NCI-H526 treated with DMSO at 0.1 percent for 48 hours (cell line): ENCODE measurements around the gene ZNF778.

Source experiments
- DNase-seq: peaks from one replicate; lab custom pipeline; 2025; lab: John Stamatoyannopoulos, UW

Gene ZNF778

DNA sequence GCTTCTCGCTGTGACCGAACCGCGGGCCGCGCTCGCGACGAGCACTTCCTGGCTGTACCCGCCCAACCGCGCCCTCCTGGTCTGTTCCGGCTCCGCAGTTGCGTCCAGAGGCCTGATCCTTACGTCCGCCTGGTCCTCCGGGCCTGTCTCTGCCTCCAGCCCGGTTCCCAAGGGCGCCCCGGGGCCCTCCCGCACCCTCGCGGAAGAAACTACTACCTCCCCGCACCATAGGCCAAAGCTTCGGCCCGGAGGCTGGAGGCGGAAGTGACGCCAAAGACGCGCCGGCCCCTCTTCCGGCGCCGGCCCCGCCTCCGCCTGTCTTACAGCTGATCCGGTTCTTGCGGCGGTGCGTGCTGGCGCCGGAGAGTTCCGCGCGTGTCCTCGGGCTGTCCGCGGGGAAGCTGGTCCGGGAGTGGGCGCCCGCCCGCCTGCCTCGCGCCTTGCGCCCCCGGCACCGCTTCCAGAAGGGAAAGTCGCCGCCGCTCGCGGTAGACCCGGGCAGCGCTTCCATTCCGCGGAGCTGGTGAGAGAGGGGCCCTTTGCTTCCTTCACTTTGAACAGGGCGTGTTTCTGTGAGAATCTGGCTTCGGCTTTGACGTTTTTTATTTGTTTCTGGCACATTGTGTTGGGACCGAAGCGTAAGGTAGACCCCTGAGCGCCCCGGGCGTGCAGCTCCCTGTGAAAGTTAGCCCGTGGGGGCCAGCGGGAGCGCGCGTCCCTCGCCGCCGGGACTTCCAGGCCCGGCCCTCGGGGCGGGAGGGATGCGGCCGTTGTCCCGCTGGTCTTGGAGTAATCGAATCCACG lies at the start of gene ZNF778:
Gene ZNF778 (plus strand): TSS at position 316 of the 804 bp plus-strand sequence. CDS start 3,425 bp downstream, outside the sequence.
- DNase-seq, result peak; percentile 25

DNA sequence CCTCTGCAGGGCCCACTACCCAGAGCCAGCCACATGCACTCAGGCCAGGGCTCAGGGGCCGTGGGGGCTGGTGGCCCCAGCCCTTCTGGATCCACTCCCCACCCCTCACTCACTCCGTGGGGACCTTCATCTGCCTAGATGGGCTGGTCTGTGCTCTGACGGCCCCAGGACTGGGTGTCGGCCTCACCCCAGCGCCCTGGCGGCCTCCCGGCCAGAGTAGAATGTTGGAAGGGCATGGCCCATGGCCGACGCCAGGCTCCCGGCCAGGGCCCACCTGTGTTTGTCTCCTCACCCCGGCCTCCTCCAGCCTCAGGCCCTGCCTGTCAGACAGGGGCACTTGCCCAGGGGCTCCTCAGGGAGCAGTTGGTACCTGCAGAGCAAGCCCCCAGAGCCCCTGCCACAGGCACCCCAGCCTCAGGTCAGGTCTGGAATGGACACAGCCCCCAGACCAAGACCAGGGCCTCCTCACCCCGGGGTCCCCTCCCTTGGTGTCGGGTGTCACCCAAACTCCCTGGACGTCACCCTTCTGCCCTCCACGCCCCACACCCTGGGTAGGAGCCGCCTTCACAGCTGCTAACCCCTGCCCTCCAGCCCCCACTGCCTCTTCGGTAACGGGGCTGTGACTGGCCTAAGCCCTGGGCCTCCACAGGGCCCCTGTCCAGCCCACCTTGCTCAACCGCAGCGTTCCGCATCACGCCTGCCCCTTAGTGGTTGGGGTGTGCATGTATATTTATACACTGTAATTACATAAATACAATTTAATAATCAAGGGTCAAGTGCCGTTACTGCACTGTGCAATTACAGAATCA lies 48.9 kb upstream of the ZNF778 start:
- no peak for DNase-seq

DNA sequence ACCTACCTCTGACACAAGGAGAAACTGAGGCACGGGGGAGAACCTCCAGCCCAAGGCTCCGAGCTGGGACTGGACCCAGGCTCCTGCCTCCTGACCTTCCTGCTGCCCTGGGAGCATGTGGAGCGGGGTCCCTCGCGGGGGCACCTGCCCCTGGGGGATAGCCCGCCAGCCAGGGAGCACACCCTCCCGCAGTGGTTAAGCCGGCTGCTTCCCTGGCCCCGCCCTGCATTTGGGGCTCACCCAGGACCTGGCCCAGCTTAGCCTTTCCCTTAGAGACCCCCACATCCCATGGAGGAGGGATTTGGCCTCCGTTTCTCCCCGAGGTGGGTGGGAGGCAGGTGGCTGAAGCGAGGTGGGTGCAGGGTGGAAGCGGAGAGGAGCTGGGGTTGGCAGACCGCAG lies 47.7 kb upstream of the ZNF778 start:
- no peak for DNase-seq

DNA sequence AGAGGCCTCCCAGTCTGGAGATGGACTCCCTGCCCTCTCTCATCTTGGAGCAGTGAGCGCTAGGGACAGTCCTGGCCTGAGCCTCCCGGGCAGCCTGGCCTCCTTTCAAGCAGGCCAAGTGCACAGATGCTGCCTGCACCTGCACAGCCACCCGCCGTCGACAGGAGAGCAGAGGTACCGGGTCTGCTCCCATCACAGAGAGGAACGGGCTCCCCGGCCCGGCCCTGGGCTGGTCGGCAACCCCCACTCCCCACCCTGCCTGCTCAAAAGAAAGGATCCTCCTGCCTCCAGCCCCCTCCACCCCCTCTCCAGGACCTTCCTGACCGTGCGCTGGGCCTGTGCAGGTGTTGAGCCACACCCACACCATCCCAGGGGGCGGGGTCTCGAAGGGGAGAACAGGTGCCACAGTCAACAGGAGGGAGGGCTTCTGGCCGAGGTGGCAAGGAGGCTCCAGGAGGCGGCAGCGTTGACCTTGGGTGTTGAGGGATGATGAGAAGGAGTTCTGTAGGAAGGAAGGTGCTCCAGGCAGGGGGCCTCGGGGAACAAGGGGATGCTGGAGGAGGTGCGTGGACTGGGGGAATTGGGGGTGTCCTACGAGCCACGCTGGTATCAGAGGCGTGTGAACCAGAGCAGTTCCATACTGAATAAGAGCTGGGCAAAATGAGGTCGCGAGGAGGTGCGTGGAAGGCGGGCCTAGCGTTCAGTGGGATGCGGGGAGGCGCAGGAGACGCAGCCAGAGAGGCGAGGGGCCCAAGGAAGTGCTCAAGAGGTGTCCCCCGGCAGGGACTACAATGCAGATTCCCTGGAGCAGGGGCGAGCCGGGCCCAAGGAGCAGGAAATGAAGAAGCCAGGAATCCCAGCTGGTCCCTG lies 46.9 kb upstream of the ZNF778 start:
- peak; percentile 50 for DNase-seq

DNA sequence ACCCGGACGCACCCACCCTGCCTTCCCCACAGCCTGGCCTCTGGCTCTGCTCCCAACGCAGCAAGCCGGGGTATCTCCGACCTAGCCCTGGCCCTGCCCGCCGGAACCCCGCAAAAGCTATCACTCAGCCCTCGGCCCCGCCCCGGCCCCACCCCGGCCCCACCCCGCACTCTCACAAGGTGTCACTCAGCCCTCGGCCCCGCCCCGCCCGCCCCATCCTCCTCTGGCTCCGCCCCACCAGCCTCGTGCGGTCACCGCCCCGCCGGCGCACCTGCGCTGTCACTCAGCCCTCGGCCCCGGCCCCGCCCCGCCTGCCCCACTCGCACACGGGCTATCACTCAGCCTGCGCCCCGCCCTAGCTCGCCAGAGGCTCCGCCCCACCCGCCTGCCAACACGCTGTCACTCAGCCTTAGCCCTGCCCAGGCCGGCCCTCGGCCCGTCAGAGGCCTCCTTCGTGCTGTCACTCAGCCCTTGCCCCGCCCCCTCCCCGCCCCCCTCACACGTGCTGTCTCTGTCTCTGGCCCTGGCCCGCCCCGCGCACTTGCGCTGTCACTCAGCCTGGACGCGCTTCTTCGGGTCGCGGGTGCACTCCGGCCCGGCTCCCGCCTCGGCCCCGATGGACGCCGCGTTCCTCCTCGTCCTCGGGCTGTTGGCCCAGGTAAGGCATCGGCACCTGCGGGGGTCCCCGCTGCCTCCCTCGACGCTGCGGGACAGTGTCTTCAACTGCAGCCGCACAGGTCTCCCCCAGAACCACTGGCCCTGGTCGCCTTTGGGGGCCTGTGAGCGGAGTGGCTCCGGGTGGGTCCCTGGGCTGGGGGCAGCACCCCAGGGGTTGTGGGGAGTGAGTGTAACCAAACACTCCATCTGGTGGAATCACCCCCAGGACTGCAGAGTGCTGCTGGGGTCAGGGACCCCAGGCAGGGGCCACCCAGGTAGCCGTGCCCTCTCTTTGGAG lies 46.0 kb upstream of the ZNF778 start, which contains the start of gene CDH15:
Gene CDH15 (plus strand): TSS at position 533 of the 955 bp plus-strand sequence. CDS start 84 bp downstream, at position 617.
- DNase-seq, result peak; percentile 84

DNA sequence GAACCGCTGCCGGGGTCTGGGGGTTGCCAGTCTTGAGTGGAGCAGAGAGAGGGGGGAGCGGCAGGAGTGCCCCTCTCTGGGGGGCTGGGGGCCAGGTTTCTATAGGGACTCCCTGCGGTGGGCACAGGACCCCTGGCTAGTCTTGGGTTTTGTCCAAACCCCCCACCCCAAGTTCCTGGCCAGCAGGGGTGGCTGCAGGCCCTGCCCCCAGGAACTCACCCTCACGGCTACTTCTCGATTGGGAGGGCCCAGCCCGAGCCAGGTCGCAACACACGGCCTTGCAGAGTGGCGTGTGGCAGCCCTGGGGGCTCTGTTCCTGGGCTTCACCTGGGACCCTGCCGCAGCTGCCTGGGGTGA lies 45.4 kb upstream of the ZNF778 start:
- DNase-seq, result no peak

DNA sequence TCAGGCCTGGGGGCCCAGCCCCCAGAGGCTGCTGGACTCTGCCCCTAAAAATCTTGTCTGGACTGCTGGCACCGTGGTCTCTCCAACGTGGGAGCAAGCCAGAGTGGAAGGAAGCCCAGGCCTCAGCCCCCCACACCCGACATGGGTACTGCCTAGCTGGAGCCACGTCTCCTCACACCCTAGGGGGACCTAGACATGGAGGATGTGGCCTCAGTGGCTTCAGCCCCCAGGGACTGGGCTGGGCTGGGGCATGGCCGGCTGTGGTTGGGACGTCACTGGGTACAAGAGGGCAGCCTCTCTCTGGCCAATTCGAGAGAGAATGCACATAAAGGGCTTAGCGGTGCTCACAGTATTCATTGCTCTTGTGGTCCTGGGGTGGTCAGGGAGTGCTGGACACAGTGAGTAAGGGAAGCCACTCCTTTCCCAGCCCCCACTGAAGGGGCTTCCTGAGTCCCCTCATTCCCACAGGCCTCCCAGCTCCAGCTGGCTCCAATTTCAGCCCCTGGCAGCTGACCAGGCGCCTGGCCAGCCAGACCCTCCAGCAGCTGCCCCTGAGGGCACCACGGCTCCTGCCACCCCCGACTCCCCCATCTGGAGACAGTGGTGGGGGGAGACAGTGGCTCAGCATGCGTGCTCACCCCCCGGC lies 44.9 kb upstream of the ZNF778 start:
- DNase-seq, result no peak

DNA sequence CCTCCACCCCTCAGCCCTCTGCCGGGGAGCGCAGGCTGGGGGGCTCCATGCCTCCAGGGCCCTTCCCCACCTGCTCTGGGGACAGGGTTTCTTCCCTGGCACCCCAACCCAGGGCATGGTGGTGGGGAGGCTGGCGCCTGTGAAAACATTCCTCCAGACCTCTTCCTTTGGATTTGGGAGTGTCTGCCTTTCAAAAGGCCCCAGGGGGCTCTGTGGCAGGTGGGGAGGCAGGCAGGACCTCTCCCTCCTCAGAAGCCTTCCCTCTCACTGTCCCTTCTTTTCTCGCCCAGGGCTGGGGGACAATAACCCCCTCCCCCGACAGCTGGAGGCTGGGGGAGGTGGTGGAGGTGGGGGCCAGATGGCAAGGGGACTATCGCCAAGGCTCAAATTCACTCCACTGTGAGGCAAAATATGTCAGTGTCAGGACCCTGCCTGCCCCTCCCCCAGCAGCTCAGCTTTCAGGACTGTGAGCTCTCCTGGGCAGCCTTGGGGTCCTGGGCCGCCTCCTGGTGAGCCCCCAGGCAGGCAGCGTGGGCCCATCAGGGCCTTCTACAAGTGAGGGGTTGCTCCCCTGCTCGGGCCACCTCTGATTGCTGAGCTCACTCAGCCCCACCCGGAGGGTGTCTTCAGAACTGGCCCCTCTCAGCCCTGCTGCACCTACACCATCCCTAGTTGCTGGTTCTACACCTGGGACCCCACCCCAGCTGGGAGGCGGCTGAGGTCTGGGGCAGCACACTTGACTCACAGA lies 44.2 kb upstream of the ZNF778 start:
- DNase-seq, result no peak

DNA sequence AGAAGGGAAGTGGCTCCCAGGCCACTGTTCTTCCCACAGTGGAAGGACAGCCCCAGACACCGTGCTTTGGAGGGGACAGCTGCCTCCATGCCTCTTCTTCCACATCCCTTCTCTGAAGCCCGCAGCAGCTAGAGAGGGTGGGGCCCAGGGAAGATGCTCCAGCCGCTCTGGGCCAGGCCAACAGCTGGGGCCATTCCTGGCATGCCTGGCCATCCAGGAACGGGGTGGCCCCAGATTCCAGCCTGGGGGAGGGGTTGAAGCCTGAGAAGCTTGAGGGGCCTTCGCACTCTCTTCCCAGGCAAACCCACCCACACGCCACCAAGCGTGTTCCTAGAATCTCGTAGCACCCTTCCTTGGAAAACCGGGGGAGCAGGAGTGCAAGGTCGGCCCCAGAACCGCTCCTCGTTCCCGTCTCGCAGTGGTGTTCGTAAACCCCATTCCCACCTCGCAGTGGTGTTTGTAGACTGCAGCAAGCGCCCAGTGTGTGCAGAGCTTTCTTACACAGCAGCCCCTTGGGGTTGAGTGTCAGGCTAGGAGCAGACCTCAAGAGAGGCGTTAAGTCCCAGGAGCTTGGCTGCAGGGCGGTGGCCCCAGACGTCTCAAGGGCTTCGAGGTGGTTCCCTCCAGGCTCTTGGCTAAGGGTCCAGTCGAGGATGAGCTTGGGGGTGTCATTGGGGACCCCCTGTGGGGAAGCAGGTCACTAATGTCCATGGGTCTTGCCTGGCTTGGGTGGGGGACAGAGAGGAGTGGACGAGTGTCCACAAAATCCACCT lies 43.3 kb upstream of the ZNF778 start:
- DNase-seq, result no peak

DNA sequence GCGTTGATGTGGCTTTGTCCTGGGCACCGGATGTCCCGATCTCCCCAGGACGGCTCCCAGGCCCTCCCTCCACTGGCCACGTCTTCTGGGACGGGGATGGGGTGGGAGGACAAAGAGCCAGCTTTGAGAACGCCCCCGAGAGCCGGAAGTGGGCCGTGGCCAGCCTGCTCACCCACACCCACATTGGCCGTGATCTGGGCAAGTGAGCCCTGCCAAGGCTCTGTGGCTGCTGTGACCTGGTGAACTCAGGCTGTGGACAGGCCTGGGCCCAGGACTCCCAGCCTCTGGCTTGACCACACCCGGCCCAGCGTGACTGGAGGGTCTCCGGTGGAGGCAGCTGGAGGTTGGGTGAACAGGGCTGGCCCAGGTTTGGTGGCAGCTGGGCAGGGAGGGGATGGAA lies 42.6 kb upstream of the ZNF778 start:
- DNase-seq, result no peak

DNA sequence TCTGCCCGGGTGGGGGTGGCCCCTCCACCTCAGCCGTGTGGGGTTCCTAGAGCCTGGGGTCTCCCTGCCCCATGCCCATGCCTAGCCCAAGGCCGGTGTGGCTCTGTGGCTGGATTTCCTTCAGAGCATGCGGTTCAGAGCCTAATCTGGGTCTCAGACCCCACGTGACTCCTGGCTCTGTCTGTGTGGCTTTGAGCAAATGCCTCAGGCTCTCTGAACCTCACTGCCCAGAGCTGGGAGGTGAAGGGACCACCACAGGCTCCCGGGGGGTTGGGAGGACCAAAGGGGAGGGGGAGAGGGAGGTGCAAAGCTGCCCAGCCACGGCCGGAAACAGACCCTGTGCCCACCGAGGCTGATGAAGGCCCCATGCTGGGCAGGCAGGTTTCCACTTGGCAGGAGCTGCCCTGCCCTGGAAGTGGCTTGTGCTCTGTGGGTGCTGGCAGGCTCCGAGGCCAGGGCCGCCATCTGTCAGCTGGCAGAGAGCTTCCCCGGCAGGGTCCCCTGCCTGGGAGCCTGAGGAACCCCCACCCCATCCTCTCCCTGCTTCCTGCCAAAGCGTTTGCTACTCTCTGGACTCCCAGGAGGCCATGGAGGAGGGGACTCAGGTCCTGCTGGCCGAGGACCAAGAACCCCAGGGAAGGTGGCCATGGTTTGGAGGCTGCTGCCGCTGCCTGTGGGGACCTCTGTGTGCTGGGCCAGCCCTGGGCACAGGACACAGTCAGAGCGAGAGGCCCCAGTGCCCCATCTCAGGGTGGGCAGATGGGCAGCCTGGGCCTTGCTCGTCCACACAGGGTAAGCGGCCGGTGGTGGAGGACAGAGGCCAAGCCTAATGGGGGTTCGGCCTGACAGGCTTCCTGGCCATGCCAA lies 42.0 kb upstream of the ZNF778 start:
- no peak for DNase-seq

DNA sequence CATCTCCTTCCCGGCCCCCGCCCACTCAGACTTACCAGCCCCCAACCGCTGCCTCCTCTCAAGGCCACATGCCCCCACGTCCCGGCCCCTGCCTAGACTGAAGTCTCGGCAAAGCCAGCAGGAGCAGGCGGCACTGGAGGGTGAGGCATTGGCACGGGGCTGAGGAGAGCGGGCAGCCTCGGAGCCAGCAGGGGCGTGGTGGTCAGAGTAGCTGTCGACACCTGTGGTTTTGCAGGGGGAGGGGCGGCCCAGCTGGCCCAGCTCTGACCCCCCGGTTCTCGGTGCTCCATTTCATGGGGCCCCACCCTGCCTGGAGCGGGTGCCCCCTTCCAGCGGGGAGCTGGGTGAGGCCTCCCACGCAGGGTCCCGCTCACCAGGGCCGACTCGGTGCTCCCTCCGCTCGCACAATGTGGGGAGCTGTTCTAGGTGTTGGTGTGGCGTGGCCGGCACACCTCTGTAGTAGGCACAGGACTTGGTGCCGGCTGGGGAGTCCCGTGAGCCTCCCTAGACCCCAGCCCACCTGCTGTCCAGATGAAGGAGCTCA lies 41.3 kb upstream of the ZNF778 start:
- DNase-seq, result no peak

DNA sequence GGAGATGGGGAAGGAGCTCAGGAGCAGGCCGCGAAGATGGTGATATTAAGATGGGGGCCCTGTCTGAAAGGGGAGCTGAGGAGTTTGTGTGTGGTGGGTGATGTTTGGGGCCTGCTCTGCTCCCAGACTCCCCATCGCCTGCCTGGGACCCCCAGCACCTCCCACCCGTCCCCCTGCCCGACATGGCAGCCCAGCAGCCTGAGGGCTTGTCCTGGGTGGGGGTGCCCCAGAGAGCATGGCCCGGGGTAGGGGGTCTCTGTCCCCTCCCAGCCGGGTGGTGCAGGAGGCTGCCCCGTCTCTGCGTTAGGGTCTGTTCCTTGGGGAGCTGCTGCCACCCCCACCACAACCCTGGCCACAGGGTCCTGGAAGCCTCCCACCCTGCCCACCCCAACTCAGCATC lies 40.8 kb upstream of the ZNF778 start:
- no peak for DNase-seq

DNA sequence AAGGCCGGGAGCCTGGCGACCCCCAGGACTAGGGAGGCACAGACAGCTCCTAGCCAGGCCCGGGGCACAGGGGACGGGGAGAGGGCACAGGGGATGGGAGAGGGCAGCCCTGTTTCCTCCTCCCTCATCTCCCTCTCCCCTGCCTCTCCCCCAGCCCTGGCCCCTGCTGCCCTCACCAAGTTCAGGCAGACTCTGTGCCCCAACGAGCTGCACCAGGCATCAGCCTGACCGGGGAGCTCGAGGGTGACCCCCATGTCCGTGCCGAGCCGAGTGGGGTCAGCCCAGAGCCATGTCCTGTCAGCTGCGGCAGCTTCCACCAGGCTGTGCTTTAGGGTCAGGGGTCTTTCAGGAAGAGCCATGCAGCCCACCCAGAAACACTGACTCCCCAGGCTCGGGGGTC lies 40.0 kb upstream of the ZNF778 start:
- no peak for DNase-seq

DNA sequence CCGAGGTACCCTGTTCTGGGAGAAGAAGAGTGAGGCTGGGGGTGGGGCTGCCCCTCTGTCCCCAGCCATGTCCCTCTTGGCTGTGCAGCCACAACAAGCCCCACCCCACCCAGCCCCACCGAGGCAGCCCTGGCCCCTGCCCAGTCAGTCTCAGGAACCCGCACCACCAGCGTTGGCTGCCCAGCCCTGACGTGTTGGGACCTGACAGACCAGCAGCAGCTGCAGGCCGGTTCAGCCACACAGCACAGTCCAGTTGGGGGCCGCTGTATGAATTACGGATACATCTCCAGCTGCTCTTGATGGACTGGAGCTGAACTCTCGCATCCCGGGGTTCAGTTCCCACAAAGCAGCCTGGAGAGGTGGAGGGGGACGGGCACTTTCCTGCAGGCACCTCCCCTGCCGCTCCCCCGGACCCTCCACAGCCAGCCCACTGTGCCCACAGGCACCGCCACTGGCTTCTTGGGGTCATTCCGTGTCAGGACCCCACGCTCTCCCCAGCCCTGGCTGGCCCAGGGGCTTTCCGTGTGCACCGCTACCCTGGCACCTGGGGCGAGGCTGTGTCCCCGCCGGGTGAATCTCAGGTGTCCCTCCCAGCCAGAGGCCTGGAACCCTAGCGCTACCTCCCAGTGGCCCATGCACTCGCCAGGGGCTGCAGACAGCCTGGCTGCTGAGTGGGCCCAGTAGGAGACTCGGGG lies 38.9 kb upstream of the ZNF778 start:
- DNase-seq, result no peak

DNA sequence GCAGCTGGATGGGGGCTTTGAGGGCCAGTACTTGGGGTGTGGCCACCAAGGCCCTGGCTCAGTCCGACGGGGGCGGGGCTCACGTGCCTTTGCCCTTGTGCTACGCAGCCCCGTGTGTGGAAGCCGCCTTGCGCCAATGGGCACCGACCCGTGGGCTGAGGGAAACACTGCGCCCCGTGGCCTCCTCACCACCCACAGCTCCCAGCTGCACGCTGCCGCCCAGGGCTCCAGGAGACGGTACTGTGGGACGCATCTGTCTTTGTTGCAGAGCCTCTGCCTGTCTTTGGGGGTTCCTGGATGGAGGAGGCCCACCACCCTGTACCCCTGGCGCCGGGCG lies 38.4 kb upstream of the ZNF778 start:
- DNase-seq, result no peak

DNA sequence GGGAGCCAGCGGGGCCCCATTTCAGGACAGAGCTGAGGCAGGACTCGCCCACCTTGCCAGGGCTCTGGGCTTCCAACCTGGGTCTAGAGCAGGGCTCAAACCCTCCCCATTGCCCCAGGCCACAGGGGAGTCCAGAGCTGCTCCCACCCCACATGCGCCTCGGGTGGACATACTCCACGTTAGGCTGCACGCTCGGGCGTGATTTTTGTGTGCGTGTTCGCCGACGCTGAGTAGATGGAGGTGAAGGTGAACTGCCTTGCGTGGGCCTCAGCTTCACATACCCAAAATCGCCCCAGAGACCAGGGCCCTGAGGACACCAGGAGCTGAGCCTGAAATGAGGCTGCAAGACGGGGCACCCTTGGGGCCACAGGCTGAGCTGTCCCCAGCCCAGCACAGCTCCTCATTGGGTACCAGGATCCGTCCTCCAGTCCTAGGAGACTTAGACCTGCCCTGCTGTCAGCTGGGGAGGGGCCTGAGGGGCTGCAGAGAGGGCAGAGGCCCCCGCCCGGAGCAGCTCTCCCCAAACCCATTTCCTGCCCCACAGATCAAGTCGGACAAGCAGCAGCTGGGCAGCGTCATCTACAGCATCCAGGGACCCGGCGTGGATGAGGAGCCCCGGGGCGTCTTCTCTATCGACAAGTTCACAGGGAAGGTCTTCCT lies 37.7 kb upstream of the ZNF778 start:
- DNase-seq, result no peak
